A673 (cell line): ENCODE results near the gene MSI2. TPM values are rescaled to one million over a fixed set of nuclear protein-coding genes. Genes with fewer than 3 reads are reported as not detected.
"Not testable (repeated sequence)": the region's sequence is repeated elsewhere in the genome, so short reads cannot be mapped to it uniquely, and the experiment has no call there.

Source experiments
- BruUV-seq: library from RNA; stranded (reverse); fragments of 400-500 nt; replicated peaks from 2 replicates; lab custom pipeline; 2021; lab: Mats Ljungman, UMichigan
- CTCF ChIA-PET: fragments of 300-600 bp; sonication (Branson Sonifier 250); formaldehyde crosslinking; loops from one replicate; lab custom pipeline; 2022; ENCODE audit warnings: antibody characterized with exemption; lab: Charles Lee
- POLR2A ChIA-PET: fragments of 300-600 bp; sonication (Branson Sonifier 250); formaldehyde crosslinking; loops from one replicate; lab custom pipeline; 2022; ENCODE audit warnings: antibody characterized with exemption; ENCODE audit not compliant: low non-redundant PET; lab: Charles Lee
- DNase-seq: peaks from one replicate; pipeline ENCODE4 v3.0.0-alpha.2; 2015; ENCODE audit warnings: low spot score
- H3K27ac ChIP-seq: fragments of 200-600 bp; sonication (generic); 2 replicates; pipeline ENCODE4 v1.5.1; 2016; ENCODE audit warnings: mixed run types, low read depth, mild to moderate bottlenecking, mixed read lengths, antibody characterized with exemption, low read length; ENCODE audit not compliant: poor library complexity, severe bottlenecking
- H3K27me3 ChIP-seq: fragments of 200-600 bp; sonication (generic); replicated peaks from 2 replicates; pipeline ENCODE4 v1.6.1; 2017; ENCODE audit warnings: mixed run types, low read depth, mild to moderate bottlenecking, mixed read lengths, antibody characterized with exemption, low read length; ENCODE audit not compliant: insufficient read depth, poor library complexity
- H3K36me3 ChIP-seq: fragments of 200-600 bp; sonication (generic); 2 replicates; pipeline ENCODE4 v1.6.1; 2016; ENCODE audit warnings: mixed run types, mild to moderate bottlenecking, mixed read lengths, antibody characterized with exemption, low read length; ENCODE audit not compliant: insufficient read depth, poor library complexity, severe bottlenecking
- H3K4me1 ChIP-seq: fragments of 200-600 bp; sonication (generic); 2 replicates; pipeline ENCODE4 v1.6.1; 2017; ENCODE audit warnings: mixed run types, mild to moderate bottlenecking, mixed read lengths, antibody characterized with exemption, low read length; ENCODE audit not compliant: insufficient read depth, poor library complexity, severe bottlenecking
- H3K4me3 ChIP-seq: fragments of 200-600 bp; sonication (generic); 2 replicates; pipeline ENCODE4 v1.5.1; 2016; ENCODE audit warnings: low read depth, mixed run types, mild to moderate bottlenecking, mixed read lengths, low read length; ENCODE audit not compliant: poor library complexity, severe bottlenecking
- H3K9me3 ChIP-seq: fragments of 200-600 bp; sonication (generic); 2 replicates; pipeline ENCODE4 v1.6.1; 2016; ENCODE audit warnings: mixed run types, low read depth, mild to moderate bottlenecking, mixed read lengths, antibody characterized with exemption, low read length; ENCODE audit not compliant: poor library complexity, severe bottlenecking
- EZH2 ChIP-seq: fragments of 200-600 bp; sonication (generic); IDR thresholded peaks from 2 replicates; pipeline ENCODE4 v1.6.1; 2017; ENCODE audit warnings: borderline replicate concordance, low read depth, mild to moderate bottlenecking, mixed read lengths, antibody characterized with exemption, low read length; ENCODE audit not compliant: poor library complexity, severe bottlenecking
- intact Hi-C: fragments of 100-400 bp; cut with micrococcal nuclease; formaldehyde crosslinking; loops from one replicate; pipeline ENCODE4 v1.10.0; 2022; ENCODE audit not compliant: unreplicated experiment
- total RNA-seq: library from RNA; stranded (reverse); gene quantifications from 2 replicates; pipeline ENCODE4 v1.2.3, GENCODE V29; 2021
- TF ChIP-seq, protein P1 (sequence below): fragments of 300-800, 200-600 bp; sonication (generic); conservative IDR thresholded peaks from 2 replicates; pipeline ENCODE4 v1.5.1; 2017; ENCODE audit warnings: low read depth, mild to moderate bottlenecking, antibody characterized with exemption, low read length, moderate library complexity, mixed read lengths

The MSI2 gene
- total RNA-seq, 1 experiment from 2014 or later = 108 TPM

DNA sequence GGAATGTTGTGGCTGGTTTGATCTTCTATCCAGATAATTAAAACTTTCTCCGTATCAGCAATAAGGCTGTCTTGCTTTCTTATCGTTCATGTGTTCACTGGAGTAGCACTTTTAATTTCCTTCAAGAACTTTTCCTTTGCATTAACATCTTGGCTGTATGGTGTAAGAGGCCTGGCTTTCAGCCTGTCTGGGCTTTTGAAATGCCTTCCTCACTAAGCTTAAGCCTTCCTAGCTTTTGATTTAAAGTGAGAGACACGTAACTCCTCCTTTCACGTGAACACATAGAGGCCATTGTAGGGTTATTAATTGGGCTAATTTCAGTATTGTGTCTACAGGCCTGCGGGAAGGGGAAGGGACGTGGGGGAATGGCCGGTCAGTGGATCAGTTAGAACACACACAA is 42.9 kb downstream of the MSI2 start:
- ChIA-PET POLR2A (no interaction called here), CTCF (interaction anchor here (0.6 kb wide), 1 partner anchor 372 kb away, joined by 6 read pairs; no protein-coding TSS in a partner anchor)
- Histone ChIP-seq H3K4me3 (no peak overlapping the region), H3K4me1 (peaks cover 23% of the 10 kb centered on the region), H3K9me3 (peaks cover 12% of the 10 kb centered on the region), H3K27ac (no peak overlapping the region), H3K27me3 (no peaks in the 10 kb centered on the region), H3K36me3 (peaks cover 7% of the 10 kb centered on the region)
- intact Hi-C loops = no loop called here
- no peak for DNase-seq
- TF ChIP-seq, protein P1, sequence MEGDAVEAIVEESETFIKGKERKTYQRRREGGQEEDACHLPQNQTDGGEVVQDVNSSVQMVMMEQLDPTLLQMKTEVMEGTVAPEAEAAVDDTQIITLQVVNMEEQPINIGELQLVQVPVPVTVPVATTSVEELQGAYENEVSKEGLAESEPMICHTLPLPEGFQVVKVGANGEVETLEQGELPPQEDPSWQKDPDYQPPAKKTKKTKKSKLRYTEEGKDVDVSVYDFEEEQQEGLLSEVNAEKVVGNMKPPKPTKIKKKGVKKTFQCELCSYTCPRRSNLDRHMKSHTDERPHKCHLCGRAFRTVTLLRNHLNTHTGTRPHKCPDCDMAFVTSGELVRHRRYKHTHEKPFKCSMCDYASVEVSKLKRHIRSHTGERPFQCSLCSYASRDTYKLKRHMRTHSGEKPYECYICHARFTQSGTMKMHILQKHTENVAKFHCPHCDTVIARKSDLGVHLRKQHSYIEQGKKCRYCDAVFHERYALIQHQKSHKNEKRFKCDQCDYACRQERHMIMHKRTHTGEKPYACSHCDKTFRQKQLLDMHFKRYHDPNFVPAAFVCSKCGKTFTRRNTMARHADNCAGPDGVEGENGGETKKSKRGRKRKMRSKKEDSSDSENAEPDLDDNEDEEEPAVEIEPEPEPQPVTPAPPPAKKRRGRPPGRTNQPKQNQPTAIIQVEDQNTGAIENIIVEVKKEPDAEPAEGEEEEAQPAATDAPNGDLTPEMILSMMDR = no peak
- no peak for TF ChIP-seq EZH2
- no TSS peak for BruUV-seq

GRCh38 chr17:57300592-57300991 is 44.3 kb downstream of the MSI2 start:
- DNase-seq, H3K27me3 ChIP-seq, BruUV-seq, CTCF ChIA-PET, POLR2A ChIA-PET, intact Hi-C loops, H3K27ac ChIP-seq, H3K4me3 ChIP-seq, H3K36me3 ChIP-seq, H3K4me1 ChIP-seq: not testable (repeated sequence)
- peaks cover 12% of the 10 kb centered on the region for H3K9me3 ChIP-seq

DNA sequence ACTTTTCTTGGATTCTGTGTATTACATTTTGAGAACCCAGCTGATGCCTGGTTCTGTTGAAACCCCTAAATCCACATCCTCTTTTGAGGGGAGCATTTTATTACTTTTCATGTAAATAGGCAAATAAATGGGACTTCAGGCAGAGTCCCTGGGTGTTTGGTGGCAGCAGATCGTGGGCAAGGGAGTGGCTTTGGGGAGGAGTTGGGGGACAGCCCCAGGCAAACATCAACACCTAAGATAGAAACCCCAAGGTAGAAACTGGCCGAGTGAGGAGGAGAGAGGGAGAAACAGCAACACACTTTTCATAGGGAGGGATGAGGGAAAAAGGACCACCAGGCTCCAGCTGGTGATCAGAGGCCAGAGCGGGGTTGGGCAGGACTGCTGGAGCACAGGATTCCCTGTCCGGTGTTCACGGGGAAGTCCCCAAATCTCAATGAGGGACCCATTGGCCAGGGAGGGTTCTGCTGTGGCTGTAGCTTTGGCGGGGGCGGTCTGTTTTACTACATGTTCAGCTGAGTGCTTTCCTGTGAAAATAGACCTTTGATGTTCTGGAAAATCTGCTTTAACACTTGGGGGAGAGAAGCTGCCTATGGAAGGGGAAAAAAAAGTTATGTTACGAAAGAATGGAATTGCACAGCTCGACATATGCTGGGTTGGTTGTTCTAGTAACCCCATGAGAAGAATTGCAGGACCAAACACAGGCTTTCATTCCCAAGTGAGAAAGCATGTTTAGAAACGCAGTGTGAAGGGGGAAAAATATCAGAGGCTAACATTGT is 46.6 kb downstream of the MSI2 start:
- no peak for DNase-seq
- CTCF ChIA-PET = no interaction called here

More for the DNA sequence above, 46.6 kb downstream of the MSI2 start:
- intact Hi-C loops = no loop called here
- peaks cover 9% of the 10 kb centered on the region for H3K9me3 ChIP-seq
- H3K4me1 ChIP-seq = no peaks in the 10 kb centered on the region
- no peak overlapping the region for H3K27ac ChIP-seq
- POLR2A ChIA-PET = no interaction called here
- TF ChIP-seq, protein P1 = no peak
- TF ChIP-seq EZH2 = no peak
- H3K36me3 ChIP-seq = peaks cover 4% of the 10 kb centered on the region
- no TSS peak for BruUV-seq
- H3K27me3 ChIP-seq = no peaks in the 10 kb centered on the region
- no peak overlapping the region for H3K4me3 ChIP-seq
